HG03025 (cell line): ENCODE measurements around the gene CASK.

Experiments used
- ATAC-seq: cut with Tn5 transposase; IDR thresholded peaks from one replicate; pipeline ENCODE4 v1.9.1; 2021; ENCODE audit warnings: mild to moderate bottlenecking, moderate library complexity; ENCODE audit not compliant: unreplicated experiment, low FRiP score

Gene CASK

GRCh38 chrX:41857670-41858069 is 65.7 kb downstream of the CASK start:
- ATAC-seq: no peak

- ATAC-seq: no peak
Measured at GRCh38 chrX:41846714-41847113, 76.6 kb downstream of the CASK start.

GRCh38 chrX:41837270-41837944 is 85.9 kb downstream of the CASK start:
- ATAC-seq: no peak

GRCh38 chrX:41828826-41829225 is 94.5 kb downstream of the CASK start:
- no peak for ATAC-seq

GRCh38 chrX:41827886-41828285 is 95.5 kb downstream of the CASK start:
- no peak for ATAC-seq

GRCh38 chrX:41825796-41826195 is 97.6 kb downstream of the CASK start:
- no peak for ATAC-seq

- no peak for ATAC-seq
Measured at GRCh38 chrX:41824551-41824950, 98.8 kb downstream of the CASK start.

GRCh38 chrX:41823402-41823801 is 100.0 kb downstream of the CASK start:
- no peak for ATAC-seq

GRCh38 chrX:41822892-41823291 is 100.5 kb downstream of the CASK start:
- ATAC-seq: no peak

GRCh38 chrX:41808047-41808446 is 115.3 kb downstream of the CASK start:
- no peak for ATAC-seq

- no peak for ATAC-seq
Measured at GRCh38 chrX:41802958-41803357, 120.4 kb downstream of the CASK start.

GRCh38 chrX:41799661-41800060 is 123.7 kb downstream of the CASK start:
- no peak for ATAC-seq

- ATAC-seq: no peak
Measured at GRCh38 chrX:41796577-41796976, 126.8 kb downstream of the CASK start.

GRCh38 chrX:41796046-41796445 is 127.3 kb downstream of the CASK start:
- no peak for ATAC-seq

- no peak for ATAC-seq
Measured at GRCh38 chrX:41789374-41789773, 134.0 kb downstream of the CASK start.

- no peak for ATAC-seq
Measured at GRCh38 chrX:41785685-41786084, 137.7 kb downstream of the CASK start.

- no peak for ATAC-seq
Measured at GRCh38 chrX:41781500-41781899, 141.9 kb downstream of the CASK start.

- ATAC-seq: no peak
Measured at GRCh38 chrX:41779941-41780340, 143.4 kb downstream of the CASK start.

- no peak for ATAC-seq
Measured at GRCh38 chrX:41779030-41779564, 144.3 kb downstream of the CASK start.

- no peak for ATAC-seq
Measured at GRCh38 chrX:41761702-41762101, 161.7 kb downstream of the CASK start.

- no peak for ATAC-seq
Measured at GRCh38 chrX:41761169-41761568, 162.2 kb downstream of the CASK start.

- ATAC-seq: no peak
Measured at GRCh38 chrX:41759817-41760216, 163.5 kb downstream of the CASK start.

GRCh38 chrX:41758401-41758800 is 165.0 kb downstream of the CASK start:
- no peak for ATAC-seq
